Measurements from ENCODE around the gene EMSY.
"Not testable (repeated sequence)": the region's sequence is repeated elsewhere in the genome, so short reads cannot be mapped to it uniquely, and the experiment has no call there.

Gene EMSY

DNA sequence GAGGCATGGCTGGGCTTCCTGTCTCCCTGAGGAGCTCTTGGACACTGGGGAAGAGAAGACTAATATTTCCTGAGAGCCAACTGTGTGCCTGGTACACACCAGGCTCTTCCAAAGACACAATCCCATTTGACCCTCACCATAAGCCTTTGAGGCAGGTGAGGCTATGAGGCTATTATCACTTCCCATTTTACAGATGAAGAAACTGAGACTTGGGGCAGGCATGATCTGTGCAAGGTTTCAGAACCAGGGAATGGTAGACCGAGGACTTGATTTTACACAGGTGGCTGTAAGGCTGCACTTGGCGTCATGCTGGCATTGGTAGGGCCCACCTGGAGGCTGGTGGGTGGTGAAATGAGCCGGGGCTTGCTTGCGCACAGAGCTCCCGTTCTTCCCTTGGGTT is 134.9 kb downstream of the EMSY start:
- no peak for DNase-seq (ENCODE audit: low read depth)
- TF ChIP-seq, protein P1, sequence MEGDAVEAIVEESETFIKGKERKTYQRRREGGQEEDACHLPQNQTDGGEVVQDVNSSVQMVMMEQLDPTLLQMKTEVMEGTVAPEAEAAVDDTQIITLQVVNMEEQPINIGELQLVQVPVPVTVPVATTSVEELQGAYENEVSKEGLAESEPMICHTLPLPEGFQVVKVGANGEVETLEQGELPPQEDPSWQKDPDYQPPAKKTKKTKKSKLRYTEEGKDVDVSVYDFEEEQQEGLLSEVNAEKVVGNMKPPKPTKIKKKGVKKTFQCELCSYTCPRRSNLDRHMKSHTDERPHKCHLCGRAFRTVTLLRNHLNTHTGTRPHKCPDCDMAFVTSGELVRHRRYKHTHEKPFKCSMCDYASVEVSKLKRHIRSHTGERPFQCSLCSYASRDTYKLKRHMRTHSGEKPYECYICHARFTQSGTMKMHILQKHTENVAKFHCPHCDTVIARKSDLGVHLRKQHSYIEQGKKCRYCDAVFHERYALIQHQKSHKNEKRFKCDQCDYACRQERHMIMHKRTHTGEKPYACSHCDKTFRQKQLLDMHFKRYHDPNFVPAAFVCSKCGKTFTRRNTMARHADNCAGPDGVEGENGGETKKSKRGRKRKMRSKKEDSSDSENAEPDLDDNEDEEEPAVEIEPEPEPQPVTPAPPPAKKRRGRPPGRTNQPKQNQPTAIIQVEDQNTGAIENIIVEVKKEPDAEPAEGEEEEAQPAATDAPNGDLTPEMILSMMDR (IDR thresholded peaks at IDR 0.05; ENCODE audit: low read depth, low read length, missing control alignments) = no peak
- no peak overlapping the region for H3K4me3 ChIP-seq (ENCODE audit: low read depth, low read length)

DNA sequence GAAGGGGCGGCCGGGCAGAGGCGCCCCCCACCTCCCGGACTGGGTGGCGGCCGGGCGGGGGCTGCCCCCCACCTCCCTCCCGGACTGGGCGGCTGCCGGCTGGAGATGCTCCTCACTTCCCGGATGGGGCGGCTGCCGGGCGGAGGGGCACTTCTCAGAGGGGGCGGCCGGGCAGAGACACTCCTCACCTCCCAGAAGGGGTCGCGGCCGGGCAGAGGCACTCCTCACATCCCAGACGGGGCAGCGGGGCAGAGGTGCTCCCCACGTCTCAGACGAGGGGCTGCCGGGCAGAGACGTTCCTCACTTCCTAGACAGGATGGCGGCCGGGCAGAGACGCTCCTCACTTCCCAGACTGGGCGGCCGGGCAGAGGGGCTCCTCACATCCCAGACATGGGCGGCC is 137.7 kb downstream of the EMSY start:
- DNase-seq (ENCODE audit: low read depth) = not testable (repeated sequence)

DNA sequence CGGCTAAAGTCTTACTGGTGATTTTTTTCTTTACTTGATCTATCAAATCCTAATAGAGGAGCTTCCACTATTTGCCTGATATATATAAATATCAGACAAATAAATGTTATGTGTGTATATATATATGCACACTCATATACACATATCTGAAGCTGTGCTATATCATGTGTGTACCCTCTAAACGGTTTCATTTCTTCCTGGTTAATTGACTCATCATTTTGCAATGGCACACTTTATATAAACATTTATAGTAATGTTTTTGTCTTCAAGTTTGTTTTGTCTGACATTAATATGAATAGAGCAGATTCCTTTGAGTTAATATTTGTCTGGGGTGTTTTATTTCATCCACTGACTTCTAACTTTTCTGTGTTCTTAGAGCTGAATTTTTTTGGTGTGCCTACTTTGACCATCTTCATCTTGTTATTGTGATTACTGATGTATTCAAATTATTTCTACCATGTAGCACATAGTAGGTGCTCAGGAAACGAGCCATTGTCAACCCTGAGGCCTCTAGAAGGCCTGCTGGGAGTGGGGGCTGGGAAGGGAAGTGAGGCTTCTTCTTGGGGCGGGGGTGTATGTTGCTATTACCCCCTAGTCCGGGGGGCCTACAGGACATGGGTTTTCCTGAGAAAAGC is 143.1 kb downstream of the EMSY start:
- no peak for DNase-seq (ENCODE audit: low read depth)

More for the DNA sequence above, 137.7 kb downstream of the EMSY start:
- not testable (repeated sequence) for H3K4me3 ChIP-seq (ENCODE audit: low read depth, low read length)

DNA sequence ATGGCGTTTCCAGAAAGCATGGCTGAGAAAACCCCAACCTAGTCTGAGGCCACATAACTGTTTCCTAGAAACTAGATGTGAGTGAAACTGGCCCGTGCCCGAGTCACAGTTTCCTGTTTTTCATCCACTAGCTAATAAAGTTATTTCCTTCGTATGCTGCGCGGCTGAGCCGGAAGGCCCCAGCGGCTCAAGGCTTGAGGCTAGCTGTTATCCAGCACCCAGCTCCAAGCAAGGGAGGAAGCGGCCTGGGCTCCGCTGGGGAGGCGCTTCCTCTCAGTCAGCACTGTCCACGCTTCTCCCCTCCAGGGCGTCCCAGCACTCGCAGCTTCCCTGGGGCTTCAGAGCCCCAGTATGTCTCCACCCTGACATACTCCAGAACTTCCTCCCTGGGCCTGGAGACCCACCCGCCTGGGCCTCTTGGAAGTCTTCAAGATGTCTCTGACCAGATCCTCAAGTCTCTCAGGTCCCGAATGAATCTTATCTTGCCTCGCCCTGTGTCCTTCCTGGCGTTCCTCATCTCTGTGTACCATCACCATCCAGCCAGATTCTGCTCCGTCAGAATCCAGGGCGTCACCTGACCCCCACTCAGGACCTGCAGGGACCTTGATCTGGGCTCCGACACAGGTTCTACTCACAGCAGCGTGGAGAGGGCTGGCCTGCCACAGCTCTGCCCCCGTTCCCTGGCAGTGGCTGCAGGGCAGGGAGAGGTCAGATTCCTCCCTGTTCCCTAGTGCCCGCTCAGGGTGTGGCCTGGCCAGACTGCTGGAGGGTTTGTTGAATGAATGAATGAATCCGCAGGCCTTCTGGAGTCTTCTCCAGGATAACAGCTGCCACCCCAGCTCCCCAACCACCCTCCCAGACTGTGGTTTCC is 143.9 kb downstream of the EMSY start:
- no peak overlapping the region for H3K4me3 ChIP-seq (ENCODE audit: low read depth, low read length)
- TF ChIP-seq, protein P1 (IDR thresholded peaks at IDR 0.05; ENCODE audit: low read depth, low read length, missing control alignments) = no peak
- no peak for DNase-seq (ENCODE audit: low read depth)

More for the DNA sequence above, 143.1 kb downstream of the EMSY start:
- TF ChIP-seq, protein P1 (IDR thresholded peaks at IDR 0.05; ENCODE audit: low read depth, low read length, missing control alignments) = no peak
- H3K4me3 ChIP-seq (ENCODE audit: low read depth, low read length) = no peak overlapping the region

DNA sequence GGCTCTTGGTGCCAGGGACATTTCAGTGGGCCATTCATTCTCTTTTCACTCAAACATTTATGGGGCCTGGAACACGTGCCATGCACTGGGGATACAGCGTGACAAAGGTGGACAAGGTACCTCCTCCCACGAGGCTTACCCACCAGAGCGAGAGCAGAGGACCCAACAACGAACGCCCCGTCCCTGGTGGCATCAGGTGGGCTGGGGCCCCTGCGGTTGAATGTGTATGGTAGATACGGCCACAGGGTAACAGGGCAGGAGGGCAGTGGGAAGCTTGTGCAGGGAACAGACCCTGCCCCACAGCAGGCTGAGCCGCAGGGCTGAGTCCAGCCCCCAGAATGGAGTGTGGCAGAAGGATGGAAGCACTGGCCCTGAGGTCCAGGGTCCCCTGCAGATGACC is 144.7 kb downstream of the EMSY start:
- no peak for DNase-seq (ENCODE audit: low read depth)

DNA sequence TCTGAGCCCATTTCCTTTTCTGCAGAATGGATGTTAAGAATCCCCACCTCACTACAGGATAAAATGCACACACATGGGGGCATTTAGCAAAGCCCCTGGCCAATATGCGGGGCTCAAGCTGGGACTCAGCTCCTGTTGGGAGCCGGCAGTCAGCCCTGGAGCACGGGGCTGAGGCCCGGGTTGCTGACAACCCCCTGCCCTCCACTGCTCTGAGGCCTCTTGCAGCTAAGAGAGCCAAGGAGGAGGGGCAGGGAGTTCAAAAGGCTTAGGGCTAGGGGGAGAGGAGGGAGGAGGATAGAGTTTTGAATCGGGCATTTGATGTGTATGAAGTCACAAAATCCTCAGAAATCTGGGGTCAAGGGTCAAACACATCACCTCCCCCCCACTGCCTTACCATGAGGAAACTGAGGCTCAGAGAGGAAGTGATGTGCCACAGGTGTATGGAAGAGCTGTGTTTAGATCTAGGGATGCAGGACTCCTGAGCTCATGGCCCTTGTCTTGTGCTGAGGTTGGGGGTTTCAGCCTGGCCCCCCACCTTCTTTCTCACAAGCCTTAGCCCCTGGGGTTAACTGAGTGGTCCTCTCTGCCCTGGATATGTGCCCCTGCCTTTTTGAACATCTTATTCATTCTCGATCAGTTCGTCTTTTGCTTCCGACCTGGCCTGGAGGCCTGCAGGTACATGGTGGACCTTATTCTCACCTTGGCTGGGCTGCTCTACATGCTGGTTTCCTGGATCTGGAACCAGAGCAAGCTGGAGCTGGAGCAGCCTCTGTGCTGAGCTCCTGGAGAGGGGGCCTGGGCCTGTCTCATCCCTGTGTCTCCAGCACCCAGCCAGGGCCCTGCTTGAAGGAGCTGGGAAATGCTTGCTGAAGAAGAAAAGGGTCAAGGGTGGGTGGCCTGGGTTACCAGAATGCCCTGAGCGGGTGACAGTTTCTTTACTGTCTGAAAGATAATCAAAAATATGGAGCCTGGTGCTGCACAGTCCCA is 145.4 kb downstream of the EMSY start:
- H3K4me3 ChIP-seq (ENCODE audit: low read depth, low read length) = no peak overlapping the region

More for the DNA sequence above, 144.7 kb downstream of the EMSY start:
- no peak overlapping the region for H3K4me3 ChIP-seq (ENCODE audit: low read depth, low read length)
- TF ChIP-seq, protein P1 (IDR thresholded peaks at IDR 0.05; ENCODE audit: low read depth, low read length, missing control alignments) = no peak

More for the DNA sequence above, 145.4 kb downstream of the EMSY start:
- no peak for DNase-seq (ENCODE audit: low read depth)
- TF ChIP-seq, protein P1 (IDR thresholded peaks at IDR 0.05; ENCODE audit: low read depth, low read length, missing control alignments) = no peak

Measured in GM12864 (cell line).